Stomach (tissue), 9 donors: ENCODE results near the gene SLC25A13. TPM values are rescaled to one million over a fixed set of nuclear protein-coding genes. Genes with fewer than 3 reads are reported as not detected.

ENCODE experiments used
- DNase-seq, 2 donors: peaks; one replicate each; pipeline versions ENCODE4 v3.0.0 to v3.0.0-alpha.2; 2013 to 2019
- H3K27ac ChIP-seq, 5 donors: fragments of 200-600 bp in 4 of 5; sonication (generic) in 4 of 5; one replicate each; pipeline ENCODE4 v1.5.1; 2013 to 2019; ENCODE audit warnings: mild to moderate bottlenecking in 1 of 5, moderate library complexity in 1 of 5
- H3K27me3 ChIP-seq, 3 donors: fragments of 200-600 bp; sonication (generic); one replicate each; pipeline ENCODE4 v1.5.1; 2017 to 2019; ENCODE audit warnings: mixed run types in 1 of 3
- H3K36me3 ChIP-seq, 4 donors: fragments of 200-600 bp; sonication (generic); 1 replicate in 3 of 4; 2 replicates in 1 of 4; pipeline ENCODE4 v1.5.1; 2016 to 2019
- H3K4me1 ChIP-seq, 4 donors: fragments of 200-600 bp; sonication (generic); one replicate each; pipeline ENCODE4 v1.5.1; 2016 to 2019
- H3K4me3 ChIP-seq, 4 donors: fragments of 200-600 bp; sonication (generic) in 3 of 4; one replicate each; pipeline ENCODE4 v1.5.1; 2016 to 2019; ENCODE audit warnings: mild to moderate bottlenecking in 1 of 4
- H3K9me3 ChIP-seq, 4 donors: fragments of 200-600 bp; sonication (generic); one replicate each; pipeline ENCODE4 v1.5.1; 2016 to 2019
- CTCF ChIP-seq, 7 experiments: fragments of 450-650 bp in 4 of 7; fragments of 200-600 bp in 3 of 7; sonication (generic) in 3 of 7; IDR thresholded peaks; one replicate each; pipeline ENCODE4 v1.5.1; 2016 to 2019; ENCODE audit warnings: antibody characterized with exemption in 7 of 7, control low read depth in 2 of 7, mild to moderate bottlenecking in 1 of 7
- EP300 ChIP-seq: sonication (generic); formaldehyde crosslinking; IDR thresholded peaks from one replicate; pipeline ENCODE4 v1.6.1; 2017; ENCODE audit warnings: antibody characterized with exemption
- POLR2A ChIP-seq, 4 donors: fragments of 450-650 bp; IDR thresholded peaks; one replicate each; pipeline ENCODE4 v1.6.1; 2016; ENCODE audit warnings: antibody characterized with exemption in 4 of 4, control low read depth in 2 of 4, mild to moderate bottlenecking in 1 of 4, moderate library complexity in 1 of 4
- POLR2AphosphoS5 ChIP-seq, 3 donors: sonication (generic); formaldehyde crosslinking; IDR thresholded peaks; one replicate each; pipeline ENCODE4 v1.6.1; 2016; ENCODE audit warnings: antibody characterized with exemption in 3 of 3
- WGBS, 5 donors: extraction: QIAGEN DNeasy Blood & Tissue Kit in 3 of 5; methylation state at CpG; one replicate each; pipeline versions ENCODE4 v1.1.5 to v1.1.7; 2013 to 2018; 5-methylcytosine and 5-hydroxymethylcytosine counted together
- intact Hi-C: fragments of 100-400 bp; cut with DNase I; formaldehyde crosslinking; loops from one replicate; pipeline ENCODE4 v1.15.1; 2023; ENCODE audit warnings: low total_unique reads
- polyA plus RNA-seq, 3 donors: library from polyadenylated mRNA; stranded (reverse); fragments of 200-250 nt; gene quantifications; one replicate each; pipeline ENCODE4 v1.2.3, GENCODE V29; 2013
- total RNA-seq, 5 donors: library from RNA; depleted of rRNA; stranded (reverse); fragments of >200 nt; gene quantifications; one replicate each; pipeline versions ENCODE4 v1.1.0 to v1.2.3, GENCODE V29; 2014 to 2016
- donor health status: healthy with polysubstance abuse.
- donor health status: Bipolar disorder and iron deficiency.
- donor health status: healthy.

SLC25A13 gene
- total and polyA plus RNA-seq, 8 donors = 4.1 to 72.0 (median 12.0) TPM

GRCh38 chr7:96085953-96086352 lies 235.9 kb downstream of the SLC25A13 start:
- no peaks in the 10 kb centered on the region for H3K27me3 ChIP-seq
- 32 to 70% (median 55%) methylated on average over 3 of the region's 3 CpGs for WGBS, 5 donors
- TF ChIP-seq EP300 = no peak
- no peak for TF ChIP-seq POLR2AphosphoS5 (IDR thresholded peaks at IDR 0.05)
- TF ChIP-seq POLR2A (IDR thresholded peaks at IDR 0.05) = no peak
- no peak for TF ChIP-seq CTCF (IDR thresholded peaks at IDR 0.05)
- H3K9me3 ChIP-seq = no peaks in the 10 kb centered on the region
- peaks cover 0 to 8% (median 4%) of the 10 kb centered on the region in 4 donors for H3K4me1 ChIP-seq
- no peak overlapping the region for H3K4me3 ChIP-seq
- no peak for DNase-seq
- intact Hi-C loops = no loop called here
- H3K36me3 ChIP-seq = no peaks in the 10 kb centered on the region
- H3K27ac ChIP-seq = no peak overlapping the region

- intact Hi-C loops = no loop called here
- H3K27ac ChIP-seq = no peak overlapping the region
- H3K27me3 ChIP-seq = no peaks in the 10 kb centered on the region
- no peak overlapping the region for H3K4me3 ChIP-seq
- peaks cover 0 to 8% (median 4%) of the 10 kb centered on the region in 4 donors for H3K4me1 ChIP-seq
- TF ChIP-seq POLR2A (IDR thresholded peaks at IDR 0.05) (no peak), POLR2AphosphoS5 (IDR thresholded peaks at IDR 0.05) (no peak), EP300 (no peak), CTCF (IDR thresholded peaks at IDR 0.05) (no peak)
- DNase-seq = peak in 1 of 2 donors; percentile 10
- no peaks in the 10 kb centered on the region for H3K36me3 ChIP-seq
- H3K9me3 ChIP-seq = no peaks in the 10 kb centered on the region
- WGBS, 5 donors = 87 to 100% (median 97%) methylated on average over 1 of the region's 1 CpG
Measured at GRCh38 chr7:96084881-96085553, 236.9 kb downstream of the SLC25A13 start.

GRCh38 chr7:96080027-96080426 lies 241.9 kb downstream of the SLC25A13 start:
- no peak for DNase-seq
- intact Hi-C loops = no loop called here
- no peak overlapping the region for H3K27ac ChIP-seq
- H3K4me1 ChIP-seq = peaks cover 6 to 13% (median 11%) of the 10 kb centered on the region in 4 donors
- no peak for TF ChIP-seq POLR2AphosphoS5 (IDR thresholded peaks at IDR 0.05)
- TF ChIP-seq CTCF (IDR thresholded peaks at IDR 0.05) = no peak
- TF ChIP-seq EP300 = no peak
- TF ChIP-seq POLR2A (IDR thresholded peaks at IDR 0.05) = no peak
- H3K9me3 ChIP-seq = no peaks in the 10 kb centered on the region
- H3K27me3 ChIP-seq = peaks cover 0 to 15% (median 0%) of the 10 kb centered on the region in 3 donors
- no peaks in the 10 kb centered on the region for H3K36me3 ChIP-seq
- no peak overlapping the region for H3K4me3 ChIP-seq
- 79 to 88% (median 79%) methylated on average over 6 of the region's 6 CpGs for WGBS, 5 donors

- Histone ChIP-seq H3K27ac (no peak overlapping the region), H3K27me3 (peaks cover 0 to 15% (median 0%) of the 10 kb centered on the region in 3 donors), H3K4me3 (peak overlapping the region; percentile 50 to 63 (median 56)), H3K36me3 (no peaks in the 10 kb centered on the region), H3K4me1 (peaks cover 6 to 12% (median 11%) of the 10 kb centered on the region in 4 donors), H3K9me3 (no peaks in the 10 kb centered on the region)
- intact Hi-C loops = loop anchor here (5.0 kb wide), 1 partner anchor 951 kb away; no protein-coding TSS in a partner anchor
- DNase-seq = no peak
- WGBS, 5 donors = 9 to 17% (median 10%) methylated on average over 10 of the region's 10 CpGs
- TF ChIP-seq POLR2A (IDR thresholded peaks at IDR 0.05) (no peak), CTCF (IDR thresholded peaks at IDR 0.05) (no peak), EP300 (no peak), POLR2AphosphoS5 (IDR thresholded peaks at IDR 0.05) (no peak)
Measured at GRCh38 chr7:96076350-96076707, 245.6 kb downstream of the SLC25A13 start.
